ENCODE data around the gene ZCCHC7.

DNA sequence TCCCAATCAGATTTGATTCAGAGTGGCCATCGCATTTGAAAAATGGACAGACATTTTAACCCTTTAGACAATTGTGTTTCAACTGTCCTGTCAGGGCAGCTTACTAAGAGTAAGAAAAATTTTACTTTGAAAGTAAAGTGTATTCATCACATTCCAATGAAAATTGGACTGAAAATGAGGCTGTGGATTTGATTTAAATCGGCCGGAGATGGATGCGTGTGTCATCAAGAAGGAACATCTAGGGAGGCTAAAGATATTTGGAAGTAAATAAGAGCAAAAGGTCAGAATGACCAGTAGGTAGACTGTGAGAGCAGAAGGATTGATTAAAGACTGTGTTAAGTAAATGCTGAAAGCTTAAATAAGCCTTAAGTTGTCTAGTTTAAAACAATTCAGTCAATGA, 1.5 kb downstream of the ZCCHC7 start:
- no peak for TF ChIP-seq CTCF (conservative IDR thresholded peaks at IDR 0.05)
- no peak for TF ChIP-seq ZFX (IDR thresholded peaks at IDR 0.05)

All from C4-2B (cell line).